Naive thymus-derived CD4-positive, alpha-beta T cell (primary cell): ENCODE data around the gene JUNB. TPM values are rescaled to one million over a fixed set of nuclear protein-coding genes. Genes with fewer than 3 reads are reported as not detected.

Experiments
- ATAC-seq: fragments of 150-1000 bp; cut with Tn5 transposase; 2 replicates; pipeline ENCODE4 v1.10.0; 2021; ENCODE audit warnings: mild to moderate bottlenecking, moderate library complexity
- CTCF ChIA-PET: fragments of 350-600 bp; sonication (Branson Sonifier 250); formaldehyde crosslinking; loops from one replicate; lab custom pipeline; 2021; ENCODE audit warnings: antibody characterized with exemption; lab: Charles Lee
- POLR2A ChIA-PET: fragments of 350-600 bp; sonication (Branson Sonifier 250); formaldehyde crosslinking; loops from one replicate; lab custom pipeline; 2021; ENCODE audit warnings: antibody characterized with exemption, inconsistent platforms; lab: Charles Lee
- DNase-seq, 9 donors: peaks; one replicate each; pipeline versions ENCODE4 v3.0.0 to v3.0.0-alpha.2; 2020 to 2022; ENCODE audit warnings: mixed read lengths in 1 of 9
- H3K27ac ChIP-seq: one replicate; pipeline ENCODE4 v1.7.0; 2013; ENCODE audit warnings: mild to moderate bottlenecking, low read depth, low read length, moderate library complexity
- H3K27me3 ChIP-seq, 2 donors: one replicate each; pipeline ENCODE4 v1.7.0; 2013; ENCODE audit warnings: low read length in 2 of 2, mild to moderate bottlenecking in 2 of 2, moderate library complexity in 2 of 2; ENCODE audit not compliant: control insufficient read depth in 2 of 2, insufficient read depth in 2 of 2
- H3K36me3 ChIP-seq, 3 experiments: 1 replicate in 2 of 3; 2 replicates in 1 of 3; pipeline ENCODE4 v1.7.0; 2013; ENCODE audit warnings: low read length in 3 of 3, mild to moderate bottlenecking in 3 of 3, moderate library complexity in 1 of 3; ENCODE audit not compliant: insufficient read depth in 3 of 3, control insufficient read depth in 2 of 3
- H3K4me1 ChIP-seq, 2 donors: one replicate each; pipeline ENCODE4 v1.7.0; 2013; ENCODE audit warnings: low read length in 2 of 2, mild to moderate bottlenecking in 2 of 2, moderate library complexity in 1 of 2; ENCODE audit not compliant: control insufficient read depth in 2 of 2, insufficient read depth in 2 of 2
- H3K4me3 ChIP-seq: 2 replicates; pipeline ENCODE4 v1.7.0; 2013; ENCODE audit warnings: mild to moderate bottlenecking, low read length
- H3K9me3 ChIP-seq, 3 experiments: 1 replicate in 2 of 3; 2 replicates in 1 of 3; pipeline ENCODE4 v1.7.0; 2013; ENCODE audit warnings: low read length in 3 of 3; ENCODE audit not compliant: control insufficient read depth in 2 of 3
- H3K27ac Mint-ChIP-seq, 9 donors: one replicate each; pipeline ENCODE4 v1.8.0; 2020 to 2022; ENCODE audit warnings: mixed read lengths in 9 of 9, mild to moderate bottlenecking in 8 of 9, moderate library complexity in 5 of 9, inconsistent platforms in 2 of 9
- H3K27me3 Mint-ChIP-seq, 5 donors: one replicate each; pipeline ENCODE4 v1.8.0; 2021 to 2022; ENCODE audit warnings: mixed read lengths in 5 of 5, mild to moderate bottlenecking in 1 of 5
- H3K36me3 Mint-ChIP-seq, 5 donors: one replicate each; pipeline ENCODE4 v1.8.0; 2020 to 2022; ENCODE audit warnings: mixed read lengths in 5 of 5, mild to moderate bottlenecking in 3 of 5, inconsistent platforms in 1 of 5
- H3K4me1 Mint-ChIP-seq, 7 donors: one replicate each; pipeline ENCODE4 v1.8.0; 2020 to 2022; ENCODE audit warnings: mixed read lengths in 7 of 7, mild to moderate bottlenecking in 3 of 7, inconsistent platforms in 1 of 7
- H3K4me3 Mint-ChIP-seq, 10 donors: one replicate each; pipeline ENCODE4 v1.8.0; 2020 to 2022; ENCODE audit warnings: mild to moderate bottlenecking in 10 of 10, mixed read lengths in 10 of 10, moderate library complexity in 6 of 10, inconsistent platforms in 2 of 10
- H3K9me3 Mint-ChIP-seq, 11 donors: one replicate each; pipeline ENCODE4 v1.8.0; 2020 to 2022; ENCODE audit warnings: mixed read lengths in 11 of 11, mild to moderate bottlenecking in 4 of 11, inconsistent platforms in 1 of 11, moderate library complexity in 1 of 11
- intact Hi-C, 2 donors: fragments of 100-400 bp; cut with micrococcal nuclease; formaldehyde crosslinking; loops; one replicate each; pipeline ENCODE4 v1.15.1; 2023
- polyA plus RNA-seq, 2 donors: library from polyadenylated mRNA; unstranded; fragments of 300-500 nt; fragmentation: Illumina TruSeq; gene quantifications; one replicate each; pipeline ENCODE4 v1.2.3, GENCODE V29; 2021
- total RNA-seq, 6 experiments: library from RNA in 5 of 6; stranded (reverse) in 5 of 6; gene quantifications; 1 replicate in 5 of 6; 2 replicates in 1 of 6; pipeline ENCODE4 v1.2.3 and lab custom pipeline; 2021 to 2026

Gene JUNB
- total and polyA plus RNA-seq, 7 experiments from 2014 or later: 107 to 2,198 (median 690) TPM

DNA sequence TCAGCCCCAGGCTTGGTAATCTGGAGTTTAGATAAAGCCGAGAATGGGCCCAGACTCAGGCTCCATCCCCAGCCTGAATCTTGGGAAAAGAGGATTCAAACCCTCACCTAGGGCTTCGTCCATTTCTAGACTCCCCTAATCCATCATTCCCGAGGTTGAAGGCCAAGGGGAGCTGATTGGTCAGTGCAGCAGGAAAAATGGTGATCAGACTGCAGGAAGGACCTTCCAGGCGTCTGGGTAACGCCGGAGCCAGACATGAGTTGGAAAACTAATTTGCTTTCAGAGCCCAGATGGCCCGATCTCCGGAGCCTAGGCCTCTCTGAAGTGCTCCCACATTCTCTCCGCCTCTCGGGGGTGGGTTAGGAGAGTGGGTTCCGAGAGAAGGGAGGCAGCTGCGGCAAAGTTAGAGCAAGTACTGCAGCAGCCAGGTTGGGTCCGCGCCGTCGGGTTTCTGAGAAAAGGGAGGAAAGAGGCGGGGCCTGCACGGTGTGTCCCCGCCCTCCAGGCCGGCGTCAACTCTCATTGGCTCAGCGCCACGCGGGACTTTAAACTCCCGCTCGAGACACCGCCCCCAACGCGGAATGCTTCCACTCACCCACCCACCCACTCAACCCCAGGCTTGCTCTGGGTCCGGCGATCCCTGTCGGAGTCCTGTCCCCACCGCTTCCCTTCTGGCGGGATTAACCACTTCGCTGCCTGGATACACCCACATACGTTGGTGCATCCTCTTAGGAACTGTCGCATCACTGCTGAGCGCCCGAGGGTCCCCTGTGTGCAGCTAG, 43.9 kb downstream of the JUNB start:
- Mint-ChIP-seq H3K27me3 (peaks cover 73 to 76% (median 74%) of the 10 kb centered on the region in 5 donors), H3K27ac (no peak overlapping the region), H3K9me3 (peaks cover 0 to 15% (median 5%) of the 10 kb centered on the region in 11 donors), H3K4me1 (peaks cover 7 to 46% (median 31%) of the 10 kb centered on the region in 7 donors), H3K4me3 (peak overlapping the region in 6 of 10 donors; percentile 50 to 73 (median 63)), H3K36me3 (peaks cover 0 to 4% (median 0%) of the 10 kb centered on the region in 5 donors)
- Histone ChIP-seq H3K4me3 (no peak overlapping the region), H3K27ac (no peak overlapping the region), H3K4me1 (peaks cover 8 to 10% of the 10 kb centered on the region in 2 donors), H3K36me3 (no peaks in the 10 kb centered on the region), H3K27me3 (peaks cover 28 to 42% of the 10 kb centered on the region in 2 donors), H3K9me3 (no peaks in the 10 kb centered on the region)
- DNase-seq (peak in 1 of 9 donors; percentile 41), ATAC-seq (peak; percentile 26)
- POLR2A ChIA-PET: interaction anchor here (0.8 kb wide), 1 partner anchor 12 kb away, joined by 3 read pairs; no protein-coding TSS in a partner anchor
- CTCF ChIA-PET: interaction anchor here (0.7 kb wide), 1 partner anchor 222 kb away, joined by 4 read pairs; no protein-coding TSS in a partner anchor
- intact Hi-C loops: loop anchor here in 1 of 2 donors (5.0 kb wide), 1 partner anchor 33 kb away; the partner anchor contains the start of genes PRDX2 and THSD8

DNA sequence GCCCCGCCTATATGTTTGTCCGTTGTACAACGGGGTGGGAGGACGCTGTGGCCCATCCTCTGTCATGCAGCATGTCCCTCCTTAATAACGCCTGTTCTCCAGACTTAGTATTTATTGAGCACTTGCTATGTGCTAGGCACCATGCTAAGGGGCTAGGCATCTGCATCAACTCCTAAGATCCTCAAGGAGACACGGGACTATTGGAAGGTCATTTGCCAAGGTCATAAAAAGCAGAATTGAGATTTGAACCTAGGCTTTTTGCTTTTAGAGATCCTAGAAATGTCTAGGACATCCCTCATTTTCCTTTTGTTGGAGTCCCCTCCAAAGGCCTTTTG, 45.2 kb downstream of the JUNB start:
- Mint-ChIP-seq H3K36me3 (peaks cover 0 to 4% (median 0%) of the 10 kb centered on the region in 5 donors), H3K27ac (peak overlapping the region in 2 of 9 donors; percentile 51 to 71), H3K4me3 (peak overlapping the region in 1 of 10 donors; percentile 23), H3K4me1 (peaks cover 7 to 59% (median 41%) of the 10 kb centered on the region in 7 donors), H3K27me3 (peaks cover 72 to 78% (median 75%) of the 10 kb centered on the region in 5 donors), H3K9me3 (peaks cover 0 to 10% (median 5%) of the 10 kb centered on the region in 11 donors)
- CTCF ChIA-PET: interaction anchor here (1.6 kb wide), 1 partner anchor 11 kb away, joined by 5 read pairs; no protein-coding TSS in a partner anchor
- no peak overlapping the region for H3K27ac ChIP-seq
- DNase-seq: no peak
- H3K36me3 ChIP-seq: no peaks in the 10 kb centered on the region
- no peak overlapping the region for H3K4me3 ChIP-seq
- no peak for ATAC-seq
- peaks cover 14 to 15% of the 10 kb centered on the region in 2 donors for H3K4me1 ChIP-seq
- intact Hi-C loops: loop anchor here (2.0 to 5.0 kb wide), 2 partner anchors 34 to 62 kb away; partner anchors contain the start of genes HOOK2 (in 1 of the 2), PRDX2 (in 1 of the 2) and THSD8 (in 1 of the 2)
- POLR2A ChIA-PET: interaction anchor here (1.2 kb wide), 1 partner anchor 28 kb away, joined by 4 read pairs; no protein-coding TSS in a partner anchor
- no peaks in the 10 kb centered on the region for H3K9me3 ChIP-seq
- peaks cover 22 to 45% of the 10 kb centered on the region in 2 donors for H3K27me3 ChIP-seq

DNA sequence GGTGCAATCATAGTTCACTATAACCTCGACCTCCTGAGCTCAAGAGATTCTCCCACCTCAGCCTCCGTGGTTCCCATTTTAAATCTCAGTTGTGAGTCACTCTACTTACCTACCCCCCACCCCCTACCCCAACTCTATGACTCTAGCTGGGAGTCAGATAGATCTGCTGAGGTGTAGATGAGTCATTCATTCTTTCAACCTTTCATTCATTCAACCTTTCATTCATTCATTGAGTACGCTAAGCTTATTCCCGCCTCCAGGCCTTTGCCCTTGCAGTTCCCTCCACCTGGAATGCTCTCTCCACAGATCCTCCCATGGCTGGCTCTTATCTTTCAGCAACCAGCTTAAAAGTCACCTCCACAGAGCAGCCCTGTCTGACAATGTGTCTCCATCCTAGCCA, 45.9 kb downstream of the JUNB start:
- peaks cover 72 to 76% (median 75%) of the 10 kb centered on the region in 5 donors for H3K27me3 Mint-ChIP-seq
- H3K36me3 Mint-ChIP-seq: peaks cover 0 to 1% (median 0%) of the 10 kb centered on the region in 5 donors
- peaks cover 0 to 7% (median 2%) of the 10 kb centered on the region in 11 donors for H3K9me3 Mint-ChIP-seq
- Histone ChIP-seq H3K36me3 (no peaks in the 10 kb centered on the region), H3K27me3 (peaks cover 16 to 42% of the 10 kb centered on the region in 2 donors), H3K4me1 (peaks cover 14 to 15% of the 10 kb centered on the region in 2 donors), H3K9me3 (no peaks in the 10 kb centered on the region), H3K27ac (no peak overlapping the region), H3K4me3 (no peak overlapping the region)
- ATAC-seq (no peak), DNase-seq (no peak)
- peaks cover 4 to 56% (median 37%) of the 10 kb centered on the region in 7 donors for H3K4me1 Mint-ChIP-seq
- peak overlapping the region in 4 of 10 donors; percentile 0 to 52 (median 40) for H3K4me3 Mint-ChIP-seq
- intact Hi-C loops: loop anchor here (2.0 to 5.0 kb wide), 2 partner anchors 35 to 62 kb away; partner anchors contain the start of genes HOOK2 (in 1 of the 2), PRDX2 (in 1 of the 2) and THSD8 (in 1 of the 2)
- ChIA-PET POLR2A (interaction anchor here (0.6 to 1.2 kb wide), 3 partner anchors 27 to 88 kb away, joined by 3 to 4 read pairs (median 3); partner anchors contain the start of gene JUNB), CTCF (interaction anchor here (0.5 to 1.6 kb wide), 3 partner anchors 10 to 694 kb away, joined by 3 to 8 read pairs (median 5); no protein-coding TSS in a partner anchor)
- H3K27ac Mint-ChIP-seq: no peak overlapping the region

DNA sequence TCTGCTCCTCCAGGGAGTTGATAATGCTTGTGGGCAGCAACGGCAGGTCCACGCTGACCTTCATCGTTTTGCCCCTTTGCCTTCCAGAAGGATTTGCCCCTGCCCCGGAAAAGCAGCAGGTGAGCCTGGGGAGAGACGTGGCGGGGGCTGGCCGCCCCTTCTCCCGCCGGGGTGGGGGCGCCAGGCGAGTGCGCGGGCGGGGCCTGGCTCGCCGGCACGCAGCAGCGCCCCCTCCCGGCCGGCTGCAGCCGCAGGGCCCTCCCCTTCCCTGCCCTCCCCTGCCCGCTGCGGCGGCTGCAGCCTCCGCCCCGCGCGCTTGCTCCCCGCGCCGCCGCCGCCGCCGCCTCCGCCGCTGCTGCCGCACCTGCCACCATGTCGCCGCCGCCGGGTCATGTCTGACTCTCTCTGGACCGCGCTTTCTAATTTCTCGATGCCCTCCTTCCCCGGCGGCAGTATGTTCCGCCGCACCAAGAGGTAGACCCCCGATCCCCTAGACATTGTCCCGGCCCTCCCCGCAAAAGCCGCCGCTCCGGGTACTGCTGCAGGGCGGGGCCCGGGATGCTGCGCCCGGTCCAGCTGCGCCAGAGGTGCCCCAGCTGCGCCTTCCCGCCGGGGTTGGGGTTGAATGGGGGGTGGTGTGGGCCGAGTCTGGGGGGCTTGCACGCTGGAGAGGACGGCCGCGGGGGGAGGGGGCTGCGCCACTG, 47.0 kb downstream of the JUNB start, which contains the start of gene MAST1:
MAST1 (plus strand) TSS at position 334 of the 704 bp plus-strand sequence; CDS start at position 392, 58 bp downstream.
- ChIA-PET CTCF (interaction anchor here (1.6 kb wide), 1 partner anchor 9 kb away, joined by 5 read pairs; no protein-coding TSS in a partner anchor), POLR2A (no interaction called here)
- DNase-seq: peak in 7 of 9 donors; percentile 37 to 78 (median 52)
- Mint-ChIP-seq H3K4me3 (peak within 1 kb of the TSS; percentile 58 to 79 (median 72)), H3K4me1 (peaks cover 0 to 46% (median 29%) of the 10 kb centered on the region in 7 donors), H3K27ac (peak within 1 kb of the TSS in 3 of 9 donors; percentile 12 to 30 (median 24)), H3K36me3 (no peaks in the 10 kb centered on the region), H3K27me3 (peaks cover 69 to 74% (median 73%) of the 10 kb centered on the region in 5 donors), H3K9me3 (peaks cover 0 to 5% (median 0%) of the 10 kb centered on the region in 11 donors)
- Histone ChIP-seq H3K36me3 (no peaks in the 10 kb centered on the region), H3K9me3 (no peaks in the 10 kb centered on the region), H3K27ac (no peak within 1 kb of the TSS), H3K4me1 (peaks cover 8 to 11% of the 10 kb centered on the region in 2 donors), H3K27me3 (peaks cover 16 to 33% of the 10 kb centered on the region in 2 donors), H3K4me3 (no peak within 1 kb of the TSS)
- peak; percentile 84 for ATAC-seq
- intact Hi-C loops: loop anchor here in 1 of 2 donors (5.0 kb wide), 1 partner anchor 36 kb away; the partner anchor contains the start of genes PRDX2 and THSD8

DNA sequence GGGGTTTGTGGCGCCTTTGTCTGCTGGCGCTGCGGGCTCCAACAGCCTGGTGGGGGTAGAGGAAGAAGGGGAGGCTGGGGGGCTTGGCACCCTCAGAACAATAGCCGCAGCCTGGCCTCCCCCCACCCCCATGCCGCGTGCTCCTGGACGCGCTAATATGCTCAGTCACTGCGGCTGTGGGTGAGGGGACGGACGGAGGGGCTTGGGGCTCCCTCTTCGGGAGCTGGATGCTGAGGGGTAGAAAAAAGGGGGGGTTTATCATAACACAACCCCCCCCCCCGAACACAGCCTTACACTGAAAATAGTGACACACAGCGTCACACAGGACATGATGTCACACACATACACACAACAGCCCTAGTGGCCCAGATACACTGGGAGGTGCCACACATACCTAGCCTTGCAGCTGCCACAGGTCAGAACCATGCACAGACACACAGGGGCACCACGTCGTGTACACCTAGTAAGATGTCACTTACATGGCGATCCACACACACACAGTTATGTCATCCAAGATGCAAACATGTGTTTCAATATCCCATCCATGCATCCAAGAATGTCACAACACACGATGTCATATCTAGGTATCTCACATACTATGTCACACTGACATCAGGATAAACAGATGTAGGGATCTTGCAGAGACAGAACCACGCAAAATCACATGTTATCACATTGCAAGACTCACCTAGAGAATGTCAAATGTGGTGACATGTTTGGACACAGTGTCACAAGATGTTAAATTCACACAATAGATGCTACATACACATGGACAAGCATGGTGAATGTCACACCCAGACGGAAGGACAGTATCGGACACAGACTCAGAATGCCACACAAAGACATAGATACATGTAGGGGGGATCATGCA, 47.8 kb downstream of the JUNB start:
- intact Hi-C loops: loop anchor here in 1 of 2 donors (5.0 kb wide), 1 partner anchor 37 kb away; the partner anchor contains the start of genes PRDX2 and THSD8
- ChIA-PET POLR2A (no interaction called here), CTCF (interaction anchor here (0.7 kb wide), 1 partner anchor 8 kb away, joined by 4 read pairs; no protein-coding TSS in a partner anchor)
- Histone ChIP-seq H3K4me3 (no peak overlapping the region), H3K9me3 (no peaks in the 10 kb centered on the region), H3K36me3 (no peaks in the 10 kb centered on the region), H3K27ac (no peak overlapping the region), H3K4me1 (peaks cover 6 to 10% of the 10 kb centered on the region in 2 donors), H3K27me3 (peaks cover 16 to 34% of the 10 kb centered on the region in 2 donors)
- Mint-ChIP-seq H3K36me3 (no peaks in the 10 kb centered on the region), H3K4me1 (peaks cover 0 to 45% (median 27%) of the 10 kb centered on the region in 7 donors), H3K27me3 (peaks cover 70 to 81% (median 73%) of the 10 kb centered on the region in 5 donors), H3K9me3 (peaks cover 0 to 5% (median 0%) of the 10 kb centered on the region in 11 donors), H3K27ac (peak overlapping the region in 2 of 9 donors; percentile 24 to 30), H3K4me3 (peak overlapping the region; percentile 58 to 79 (median 72))
- DNase-seq (no peak), ATAC-seq (peak; percentile 33)
